ENCODE data around the gene EAF2. TPM values are rescaled to one million over a fixed set of nuclear protein-coding genes. Genes with fewer than 3 reads are reported as not detected.

EAF2 gene
- polyA plus RNA-seq, 1 experiment, result 2.5 TPM

DNA sequence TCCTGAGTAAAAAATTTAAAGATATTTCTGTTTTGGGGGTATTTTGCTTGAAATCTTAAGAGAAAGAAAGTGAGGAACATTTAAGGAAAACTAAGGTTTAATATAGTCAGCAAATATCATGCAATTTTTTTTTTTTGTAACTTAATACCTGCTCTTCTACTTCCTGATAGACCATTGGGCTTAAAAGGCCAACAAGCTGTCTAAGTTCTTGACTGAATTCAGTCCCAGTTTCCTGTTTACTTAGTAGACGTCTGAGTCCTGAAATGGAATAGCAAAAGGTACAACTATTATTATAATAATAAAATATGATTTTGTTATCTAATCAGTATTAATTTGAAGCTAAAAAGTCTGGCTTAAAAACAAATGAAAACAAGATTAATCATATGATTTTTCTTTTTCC is 38.0 kb upstream of the EAF2 start:
- H3K27ac ChIP-seq (ENCODE audit: low read depth, low read length), result no peak overlapping the region
- TF ChIP-seq, protein P1, sequence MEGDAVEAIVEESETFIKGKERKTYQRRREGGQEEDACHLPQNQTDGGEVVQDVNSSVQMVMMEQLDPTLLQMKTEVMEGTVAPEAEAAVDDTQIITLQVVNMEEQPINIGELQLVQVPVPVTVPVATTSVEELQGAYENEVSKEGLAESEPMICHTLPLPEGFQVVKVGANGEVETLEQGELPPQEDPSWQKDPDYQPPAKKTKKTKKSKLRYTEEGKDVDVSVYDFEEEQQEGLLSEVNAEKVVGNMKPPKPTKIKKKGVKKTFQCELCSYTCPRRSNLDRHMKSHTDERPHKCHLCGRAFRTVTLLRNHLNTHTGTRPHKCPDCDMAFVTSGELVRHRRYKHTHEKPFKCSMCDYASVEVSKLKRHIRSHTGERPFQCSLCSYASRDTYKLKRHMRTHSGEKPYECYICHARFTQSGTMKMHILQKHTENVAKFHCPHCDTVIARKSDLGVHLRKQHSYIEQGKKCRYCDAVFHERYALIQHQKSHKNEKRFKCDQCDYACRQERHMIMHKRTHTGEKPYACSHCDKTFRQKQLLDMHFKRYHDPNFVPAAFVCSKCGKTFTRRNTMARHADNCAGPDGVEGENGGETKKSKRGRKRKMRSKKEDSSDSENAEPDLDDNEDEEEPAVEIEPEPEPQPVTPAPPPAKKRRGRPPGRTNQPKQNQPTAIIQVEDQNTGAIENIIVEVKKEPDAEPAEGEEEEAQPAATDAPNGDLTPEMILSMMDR (IDR thresholded peaks at IDR 0.05; ENCODE audit: low read depth, low read length), result no peak
- H3K27me3 ChIP-seq (ENCODE audit: control insufficient read depth, insufficient read depth, low read length), result no peaks in the 10 kb centered on the region
- ChIA-PET POLR2A (no interaction called here), CTCF (no interaction called here)
- no peak for DNase-seq (ENCODE audit: low read depth, low spot score)
- no peak overlapping the region for H3K4me3 ChIP-seq (ENCODE audit: low read depth, low read length)
- H3K9me3 ChIP-seq (ENCODE audit: control insufficient read depth, insufficient read depth, low read length), result no peaks in the 10 kb centered on the region

DNA sequence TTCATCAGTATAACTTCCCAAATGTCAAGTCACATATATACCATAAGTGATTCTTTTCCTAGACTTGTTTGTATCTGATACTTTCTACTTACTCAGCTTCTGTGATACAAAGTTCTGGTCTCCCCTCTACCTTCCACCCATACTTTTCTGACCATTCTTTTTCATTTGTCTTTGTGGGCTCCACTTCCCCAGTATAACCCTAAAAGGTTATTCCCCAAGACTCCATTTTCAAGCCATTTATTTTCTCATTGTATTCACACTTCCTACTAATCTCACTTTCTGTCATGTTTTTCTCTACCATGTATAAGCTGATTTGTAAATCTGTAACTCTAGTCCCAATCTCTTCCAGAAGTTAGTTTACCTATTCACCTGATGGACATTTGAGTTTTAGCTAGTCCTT is 34.1 kb upstream of the EAF2 start:
- Histone ChIP-seq H3K9me3 (ENCODE audit: control insufficient read depth, insufficient read depth, low read length) (no peaks in the 10 kb centered on the region), H3K4me3 (ENCODE audit: low read depth, low read length) (no peak overlapping the region), H3K27ac (ENCODE audit: low read depth, low read length) (no peak overlapping the region), H3K27me3 (ENCODE audit: control insufficient read depth, insufficient read depth, low read length) (no peaks in the 10 kb centered on the region)
- DNase-seq (ENCODE audit: low read depth, low spot score), result no peak
- POLR2A ChIA-PET, result no interaction called here
- CTCF ChIA-PET, result no interaction called here
- TF ChIP-seq, protein P1 (IDR thresholded peaks at IDR 0.05; ENCODE audit: low read depth, low read length), result no peak

DNA sequence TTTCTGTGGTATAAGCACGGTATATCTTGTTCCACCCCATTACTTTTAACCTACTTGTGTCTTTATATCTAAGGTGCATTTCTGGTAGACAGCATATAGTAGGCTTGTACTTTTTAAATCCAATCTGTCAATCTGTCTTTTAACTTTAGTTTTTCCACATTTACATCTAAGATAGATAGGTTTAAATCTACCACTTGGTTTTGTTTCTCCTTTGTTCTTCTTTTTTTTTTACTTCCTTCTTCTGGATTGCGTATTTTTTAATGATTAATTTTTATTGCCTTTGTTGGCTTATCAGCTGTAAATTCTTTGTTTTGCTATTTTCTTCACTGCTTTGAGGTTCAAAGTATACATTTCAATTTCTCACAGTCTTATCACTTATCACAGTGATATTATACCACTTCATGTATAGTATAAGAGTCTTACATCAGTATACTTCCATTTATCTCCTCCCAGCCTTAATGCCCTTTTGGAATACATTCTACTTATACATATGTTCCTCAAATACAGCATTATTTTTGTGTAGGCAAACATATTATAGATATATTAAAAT is 31.2 kb upstream of the EAF2 start:
- H3K27me3 ChIP-seq (ENCODE audit: control insufficient read depth, insufficient read depth, low read length), result no peaks in the 10 kb centered on the region
- no peak for DNase-seq (ENCODE audit: low read depth, low spot score)
- no peaks in the 10 kb centered on the region for H3K9me3 ChIP-seq (ENCODE audit: control insufficient read depth, insufficient read depth, low read length)
- TF ChIP-seq, protein P1 (IDR thresholded peaks at IDR 0.05; ENCODE audit: low read depth, low read length), result no peak
- H3K4me3 ChIP-seq (ENCODE audit: low read depth, low read length), result no peak overlapping the region
- CTCF ChIA-PET, result no interaction called here
- POLR2A ChIA-PET, result no interaction called here
- no peak overlapping the region for H3K27ac ChIP-seq (ENCODE audit: low read depth, low read length)

DNA sequence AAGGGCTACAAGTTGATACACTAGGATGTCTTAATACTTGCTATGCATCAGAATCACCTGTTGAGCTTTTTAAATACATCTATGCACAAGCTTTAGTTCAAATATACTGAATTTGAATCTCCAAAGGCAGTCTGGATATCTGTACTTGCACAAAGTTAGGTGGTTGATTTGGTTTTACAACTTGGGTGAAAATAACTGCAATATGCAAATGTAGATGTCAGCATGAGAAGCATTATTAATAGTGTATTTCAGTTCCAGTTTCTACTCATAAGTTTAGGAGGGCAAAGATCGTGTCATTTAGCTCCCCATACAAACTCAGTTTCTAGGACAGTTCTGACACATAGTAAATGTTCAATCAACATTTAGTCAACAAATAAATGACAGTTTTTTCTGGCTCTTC is 25.8 kb upstream of the EAF2 start:
- no peaks in the 10 kb centered on the region for H3K9me3 ChIP-seq (ENCODE audit: control insufficient read depth, insufficient read depth, low read length)
- ChIA-PET POLR2A (no interaction called here), CTCF (interaction anchor here (0.8 kb wide), 1 partner anchor 19 kb away, joined by 3 read pairs; no protein-coding TSS in a partner anchor)
- H3K4me3 ChIP-seq (ENCODE audit: low read depth, low read length), result no peak overlapping the region
- H3K27ac ChIP-seq (ENCODE audit: low read depth, low read length), result no peak overlapping the region
- H3K27me3 ChIP-seq (ENCODE audit: control insufficient read depth, insufficient read depth, low read length), result no peaks in the 10 kb centered on the region
- TF ChIP-seq, protein P1 (IDR thresholded peaks at IDR 0.05; ENCODE audit: low read depth, low read length), result no peak
- DNase-seq (ENCODE audit: low read depth, low spot score), result no peak

DNA sequence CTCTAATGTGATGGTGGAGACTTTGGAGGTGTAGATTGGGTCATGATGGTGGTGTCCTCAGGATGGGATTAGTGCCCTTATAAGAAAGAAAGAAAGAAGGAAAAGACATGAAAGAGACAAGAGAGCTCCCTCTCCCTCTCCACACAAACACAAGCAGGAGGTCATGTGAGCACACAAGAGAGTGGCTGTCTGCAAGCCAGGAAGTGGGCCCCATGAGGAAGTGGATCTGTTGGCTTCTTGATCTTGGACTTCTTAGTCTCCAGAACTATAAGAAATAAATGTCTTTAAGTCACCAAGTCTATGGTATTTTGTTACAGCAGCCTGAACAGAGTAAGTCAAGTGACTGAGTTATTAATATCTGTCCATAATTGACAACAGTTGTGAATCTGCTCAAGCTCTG is 17.3 kb upstream of the EAF2 start:
- Histone ChIP-seq H3K27ac (ENCODE audit: low read depth, low read length) (no peak overlapping the region), H3K9me3 (ENCODE audit: control insufficient read depth, insufficient read depth, low read length) (no peaks in the 10 kb centered on the region), H3K4me3 (ENCODE audit: low read depth, low read length) (no peak overlapping the region), H3K27me3 (ENCODE audit: control insufficient read depth, insufficient read depth, low read length) (no peaks in the 10 kb centered on the region)
- TF ChIP-seq, protein P1 (IDR thresholded peaks at IDR 0.05; ENCODE audit: low read depth, low read length), result no peak
- POLR2A ChIA-PET, result no interaction called here
- CTCF ChIA-PET, result no interaction called here
- DNase-seq (ENCODE audit: low read depth, low spot score), result no peak
